Spleen (tissue), 7 donors: ENCODE measurements around the gene GPR107.

Source experiments
- CTCF ChIP-seq, 11 experiments: fragments of 200-600 bp in 7 of 11; fragments of 450-650 bp in 4 of 11; sonication (generic) in 4 of 11; IDR thresholded peaks in 8 of 11; conservative IDR thresholded peaks in 3 of 11; 1 replicate in 7 of 11; 2 replicates in 4 of 11; pipeline versions ENCODE4 v1.4.0 to v1.8.0; 2016 to 2021; ENCODE audit warnings: antibody characterized with exemption in 11 of 11, inconsistent platforms in 4 of 11, mild to moderate bottlenecking in 1 of 11
- POLR2A ChIP-seq, 3 donors: fragments of 450-650 bp; IDR thresholded peaks; one replicate each; pipeline ENCODE4 v1.5.1; 2017; ENCODE audit warnings: antibody characterized with exemption in 3 of 3, mild to moderate bottlenecking in 1 of 3
- POLR2AphosphoS5 ChIP-seq, 3 donors: sonication (generic); formaldehyde crosslinking; IDR thresholded peaks; one replicate each; pipeline ENCODE4 v1.5.1; 2017; ENCODE audit warnings: antibody characterized with exemption in 3 of 3
- donor health status: DM: no; HTN: no; CAD: no; lungs with moderate emphysema.
- donor health status: DM: no; HTN: no; CAD: no.
- donor health status: DM: no; HTN: no; CAD: no.

DNA sequence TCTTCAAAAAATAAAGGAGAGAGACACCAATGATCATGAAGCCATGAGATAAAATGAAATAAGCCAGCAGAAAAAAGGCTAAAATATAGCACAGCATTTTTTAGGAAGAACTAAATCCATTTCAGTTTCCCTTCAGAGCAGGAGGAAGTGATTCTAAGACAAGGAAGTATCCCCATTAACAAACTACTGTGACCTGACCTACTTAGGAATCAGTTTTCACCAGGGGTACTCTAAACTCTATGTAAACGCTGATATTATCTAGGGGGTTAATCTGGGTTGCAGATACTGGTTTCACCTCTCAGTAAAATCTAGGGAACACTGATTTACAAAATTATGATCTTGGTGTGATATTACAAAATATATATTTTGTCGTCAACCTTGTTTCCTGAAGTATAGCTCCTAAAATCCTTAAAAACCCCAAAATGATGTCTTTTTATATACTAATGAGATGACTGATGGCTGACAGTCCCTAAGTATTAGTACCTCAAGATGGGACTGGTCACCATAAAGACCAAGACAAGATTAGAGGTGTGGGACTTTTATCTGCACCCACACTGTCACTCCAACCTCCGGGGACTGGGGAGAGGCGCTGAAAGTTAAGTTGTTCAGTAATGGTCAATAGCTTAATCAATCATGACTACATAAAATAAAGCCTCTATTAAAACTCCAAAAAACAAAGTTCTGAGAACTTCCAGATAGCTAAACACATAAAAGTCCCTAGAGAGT, 7.8 kb upstream of the GPR107 start:
- no peak for TF ChIP-seq POLR2A (IDR thresholded peaks at IDR 0.05)
- TF ChIP-seq CTCF (IDR thresholded peaks at IDR 0.05 in 8 of 11, conservative IDR thresholded peaks at IDR 0.05 in 3 of 11), result no peak
- no peak for TF ChIP-seq POLR2AphosphoS5 (IDR thresholded peaks at IDR 0.05)
